HG03139 (cell line): ENCODE data around the gene POU2F2.
A peak's percentile ranks its signal among the peaks of the same experiment; 100 is the strongest.

Experiments used
- ATAC-seq: cut with Tn5 transposase; IDR thresholded peaks from one replicate; pipeline ENCODE4 v1.9.1; 2021; ENCODE audit not compliant: unreplicated experiment

The POU2F2 gene

GRCh38 chr19:42126574-42126973 lies 5.7 kb downstream of the POU2F2 start:
- ATAC-seq, result no peak

- ATAC-seq, result no peak
Observed at GRCh38 chr19:42125536-42125935, 6.7 kb downstream of the POU2F2 start.

DNA sequence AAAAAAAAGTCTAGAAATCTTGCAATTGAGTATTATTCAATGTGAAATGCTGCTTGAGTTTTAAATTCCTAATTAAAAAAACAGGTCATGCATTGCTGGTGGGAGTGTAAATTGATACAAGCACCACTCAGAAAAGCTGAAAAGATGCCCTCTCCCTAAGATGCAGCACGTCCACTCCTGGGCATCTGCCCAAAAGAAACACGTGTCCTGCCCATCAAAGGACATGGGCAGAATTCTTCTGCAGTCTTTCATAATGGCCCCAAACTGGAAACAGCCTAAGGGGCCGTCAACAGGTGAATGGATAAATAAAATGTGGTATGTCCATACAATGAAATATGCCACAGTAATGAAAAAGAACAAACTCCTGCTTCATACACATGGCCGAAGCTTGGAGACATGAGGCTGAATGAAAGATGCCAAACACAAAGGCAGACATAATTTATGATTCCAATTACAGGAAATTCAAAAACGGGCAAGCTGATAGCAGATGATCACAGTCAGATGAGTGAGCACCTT lies 7.8 kb downstream of the POU2F2 start:
- ATAC-seq, result no peak

- no peak for ATAC-seq
Observed at GRCh38 chr19:42123765-42124164, 8.5 kb downstream of the POU2F2 start.

DNA sequence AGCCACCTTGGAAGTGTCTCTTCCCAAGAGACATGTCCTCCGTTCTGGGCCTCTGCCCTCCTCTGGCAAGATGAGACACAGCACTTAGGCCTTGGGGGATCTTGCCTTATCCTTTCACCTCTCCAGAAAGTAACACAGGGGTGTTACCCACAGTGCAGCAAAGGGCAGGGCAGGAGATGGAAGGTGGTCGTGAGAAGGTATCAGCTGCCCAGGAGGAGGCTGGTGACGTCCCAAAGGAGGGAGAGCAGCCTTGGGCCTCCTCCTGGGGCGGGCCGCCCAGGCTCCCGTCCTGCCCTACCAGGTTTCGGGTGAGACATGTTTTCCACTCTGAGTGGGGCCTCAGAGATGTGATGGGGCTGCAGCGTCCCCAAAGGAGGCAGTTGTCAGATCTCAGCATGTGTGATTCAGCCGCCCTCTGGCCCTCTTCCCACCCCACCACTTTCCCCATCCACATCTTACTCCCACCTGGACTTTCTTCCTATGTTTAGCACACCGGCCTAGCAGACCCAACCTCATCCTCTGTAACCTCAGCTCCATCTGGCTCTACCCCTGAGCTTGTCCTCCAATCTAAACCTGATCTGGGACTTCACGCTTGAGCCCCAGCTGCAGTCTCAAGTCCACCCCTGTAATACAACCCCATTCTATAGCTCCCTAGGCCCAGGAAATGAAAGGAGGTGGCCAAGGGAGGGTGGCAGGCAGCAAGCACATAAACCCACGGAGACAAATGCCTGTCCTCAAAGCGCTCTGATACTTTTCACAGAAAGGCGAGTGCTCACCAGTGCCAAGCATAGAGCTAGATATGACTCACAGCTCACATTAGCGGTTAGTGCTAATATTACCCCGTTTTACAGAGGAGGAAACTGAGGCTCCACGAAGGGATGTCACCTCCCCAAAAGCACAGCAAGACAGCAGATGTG lies 9.3 kb downstream of the POU2F2 start:
- ATAC-seq, result no peak

DNA sequence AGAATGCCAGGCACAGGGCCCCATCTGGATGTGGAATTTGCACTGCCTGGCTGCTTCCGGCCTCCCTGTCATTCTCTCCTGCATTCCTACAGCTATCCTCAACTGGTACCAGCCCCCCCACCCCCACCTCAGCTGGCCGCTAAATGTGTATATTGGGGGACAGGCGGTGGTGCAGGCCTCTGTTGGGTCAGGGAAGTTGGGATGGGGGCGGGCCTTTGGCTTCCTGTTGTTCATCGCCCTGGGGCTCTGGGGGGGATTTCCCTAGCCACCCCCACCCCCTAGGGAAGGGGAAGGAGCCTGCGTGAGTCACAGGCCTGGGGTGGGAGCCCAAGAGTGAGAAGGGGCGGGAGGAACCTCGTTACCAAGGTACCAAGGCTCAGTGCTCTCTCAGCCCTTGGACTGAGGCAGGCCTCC lies 10.6 kb downstream of the POU2F2 start:
- no peak for ATAC-seq

- no peak for ATAC-seq
Observed at GRCh38 chr19:42121036-42121621, 11.1 kb downstream of the POU2F2 start.

- no peak for ATAC-seq
Observed at GRCh38 chr19:42120276-42120980, 11.8 kb downstream of the POU2F2 start.

DNA sequence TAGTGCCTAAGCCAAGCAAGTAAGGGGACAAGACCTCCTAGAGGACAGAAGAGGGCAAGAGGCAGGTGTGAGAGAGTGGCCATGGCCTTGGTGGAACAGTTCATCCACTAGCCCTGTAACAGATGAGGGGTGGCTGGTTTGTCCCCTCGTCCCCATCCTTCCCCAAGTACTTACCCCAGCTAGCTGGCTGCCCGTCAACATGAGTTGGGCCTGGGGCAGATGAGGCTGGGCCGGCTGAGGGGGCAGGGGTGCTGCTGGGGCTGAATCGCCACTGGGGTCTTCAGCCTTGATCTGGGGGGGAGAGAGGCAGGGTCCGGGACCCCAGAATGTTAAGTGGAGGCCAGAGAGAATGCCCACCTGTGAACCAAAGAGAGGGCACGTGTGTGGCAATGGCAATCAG lies 15.2 kb downstream of the POU2F2 start:
- ATAC-seq, result no peak

DNA sequence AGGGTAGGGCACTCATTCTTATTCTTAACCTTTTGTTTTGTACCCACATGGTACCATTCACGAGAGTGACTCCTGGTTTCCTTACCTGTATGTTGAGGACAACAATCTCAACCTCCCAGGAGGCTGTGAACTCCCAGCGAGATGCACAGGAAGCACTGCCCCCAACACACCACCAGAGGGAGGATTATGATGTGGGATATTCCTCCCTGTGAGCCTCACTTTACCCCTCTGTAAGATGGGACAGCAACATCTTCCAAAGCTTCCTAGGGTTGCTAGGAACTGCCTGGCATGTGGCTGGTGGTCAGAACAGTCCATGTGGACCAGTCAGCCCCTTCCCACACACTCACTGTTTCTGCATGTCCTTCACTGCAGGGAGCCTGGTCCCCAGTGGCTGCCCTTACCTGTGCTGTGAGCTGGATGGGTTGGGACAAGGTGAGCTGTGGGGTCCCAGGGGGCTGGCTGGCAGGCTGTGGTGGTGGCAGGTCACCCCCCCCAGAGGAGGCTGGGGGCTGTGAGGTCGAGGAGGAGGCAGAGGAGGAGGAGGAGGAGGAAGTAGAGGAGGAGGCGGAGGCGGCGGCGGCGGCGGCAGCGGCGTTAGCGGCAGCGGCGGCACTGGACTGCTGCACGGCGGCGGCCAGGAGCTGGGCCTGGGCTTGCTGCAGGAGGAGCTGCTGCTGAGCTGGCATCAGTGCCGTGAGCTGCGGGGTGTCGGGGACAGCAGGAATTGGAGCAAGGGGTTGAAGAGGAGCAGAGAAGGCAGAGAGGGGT lies 15.8 kb downstream of the POU2F2 start:
- no peak for ATAC-seq

GRCh38 chr19:42115705-42116104 lies 16.5 kb downstream of the POU2F2 start:
- ATAC-seq, result no peak

- ATAC-seq, result no peak
Observed at GRCh38 chr19:42115219-42115618, 17.0 kb downstream of the POU2F2 start.

- ATAC-seq, result peak; percentile 57
Observed at GRCh38 chr19:42114412-42114811, 17.8 kb downstream of the POU2F2 start.

DNA sequence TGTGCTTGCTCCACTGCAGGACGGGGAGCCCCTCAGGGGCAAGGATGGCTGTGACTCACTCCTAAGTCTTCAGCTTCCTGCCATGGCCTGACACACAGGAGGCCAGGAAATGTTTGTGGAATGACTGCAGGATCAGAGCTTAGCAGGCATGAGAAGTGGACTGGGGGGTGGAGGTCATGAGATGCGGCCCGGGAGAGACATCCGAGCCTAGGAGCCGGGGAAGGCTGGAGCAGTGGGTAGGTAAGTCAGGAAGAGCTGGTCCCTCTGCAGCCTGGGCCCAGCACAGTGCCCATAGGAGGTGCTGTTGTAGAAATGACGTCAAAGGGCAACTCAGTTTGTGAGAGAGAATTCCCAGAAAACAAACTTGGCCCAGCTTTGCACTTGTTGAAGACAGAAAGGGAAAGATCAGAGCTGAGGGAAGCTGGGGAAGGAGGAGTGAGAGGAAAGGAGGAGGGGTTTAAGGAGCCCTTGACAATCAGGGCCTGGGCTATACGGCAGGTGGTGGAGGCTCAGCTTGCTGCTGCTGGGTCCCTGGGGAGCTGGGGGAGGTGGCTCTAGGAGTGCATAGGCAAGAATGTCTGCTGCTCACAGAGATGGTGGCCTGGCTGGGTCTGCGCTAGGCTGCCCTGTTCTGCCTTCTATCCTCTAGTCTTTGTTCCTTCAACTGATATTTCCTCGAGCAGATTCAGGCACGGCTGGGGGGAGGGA lies 18.5 kb downstream of the POU2F2 start:
- ATAC-seq, result peak; percentile 44

DNA sequence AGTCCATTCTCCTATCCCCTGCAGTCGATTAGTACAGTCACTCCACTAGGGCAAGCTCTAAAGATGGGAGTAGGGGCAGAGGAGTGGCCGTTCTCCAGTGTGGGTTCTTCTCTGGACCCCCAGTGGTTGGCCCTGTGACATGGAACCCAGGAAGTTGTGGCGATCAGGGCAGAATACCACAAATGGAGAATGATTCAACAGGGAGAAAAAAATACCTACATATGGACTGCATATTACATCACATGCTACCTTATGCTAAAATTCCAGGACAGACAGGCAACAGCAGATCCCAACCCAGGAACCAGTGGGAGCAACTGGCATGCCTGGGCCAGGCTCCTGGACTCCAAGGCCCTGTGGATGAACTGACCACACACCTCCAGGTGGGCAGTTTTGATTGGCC lies 20.4 kb downstream of the POU2F2 start:
- no peak for ATAC-seq

DNA sequence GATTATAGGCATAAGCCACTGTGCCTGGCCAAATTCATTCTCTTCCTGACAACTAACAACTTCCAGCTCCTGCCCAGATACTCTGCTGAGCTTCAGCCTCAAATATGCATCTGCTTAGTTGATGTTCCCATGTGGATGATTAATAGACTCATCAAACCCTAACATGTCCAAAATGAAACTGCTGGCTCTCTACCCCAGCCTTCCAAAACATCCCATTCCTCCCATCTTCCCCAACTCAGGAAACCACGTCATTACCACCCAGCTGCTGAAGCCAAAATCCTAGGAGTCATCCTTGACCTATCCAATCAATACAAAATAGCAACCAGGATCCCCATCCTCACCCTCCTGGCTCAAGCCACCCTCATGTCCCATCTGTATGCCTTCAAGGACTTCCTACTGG lies 20.9 kb downstream of the POU2F2 start:
- ATAC-seq, result no peak

DNA sequence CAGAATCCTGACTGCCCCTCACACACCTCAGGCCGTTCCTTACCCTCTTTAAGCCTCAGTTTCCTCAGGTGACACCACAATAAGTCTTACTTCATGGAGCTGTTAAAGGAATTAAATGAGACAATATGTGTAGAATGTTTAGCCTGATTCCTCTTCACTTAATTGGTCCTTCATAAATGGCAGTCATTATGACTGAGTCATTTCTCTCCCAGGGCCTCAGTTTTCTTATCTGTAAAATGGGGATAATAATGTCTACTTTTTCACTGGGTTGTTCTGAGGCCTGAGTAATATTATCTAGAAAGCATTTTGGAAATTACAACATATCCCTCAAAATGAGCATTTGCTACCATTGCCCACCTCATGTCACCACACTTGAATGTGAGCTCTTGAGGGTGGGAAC lies 21.6 kb downstream of the POU2F2 start:
- ATAC-seq, result no peak

DNA sequence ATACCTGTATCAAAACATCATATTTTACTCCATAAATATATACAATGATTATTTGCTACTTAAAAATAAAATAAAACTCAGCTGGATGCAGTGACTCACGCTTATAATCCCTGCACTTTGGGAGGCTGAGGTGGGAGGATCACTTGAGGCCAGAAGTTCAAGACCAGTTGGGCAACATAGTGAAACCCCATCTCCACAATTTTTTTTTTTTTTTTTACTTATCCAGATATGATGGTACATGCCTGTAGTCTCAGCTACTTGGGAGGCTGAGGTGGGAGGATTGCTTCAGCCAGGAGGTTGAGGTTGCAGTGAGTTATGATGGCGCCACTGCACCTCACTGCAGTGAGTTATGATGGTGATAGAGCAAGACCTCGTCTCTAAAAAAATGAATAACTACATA lies 22.4 kb downstream of the POU2F2 start:
- ATAC-seq, result no peak

- no peak for ATAC-seq
Observed at GRCh38 chr19:42108527-42109389, 23.5 kb downstream of the POU2F2 start.
